ENCODE measurements around the gene BAIAP2. TPM values are rescaled to one million over a fixed set of nuclear protein-coding genes. Genes with fewer than 3 reads are reported as not detected.
"Not testable (repeated sequence)": the region's sequence is repeated elsewhere in the genome, so short reads cannot be mapped to it uniquely, and the experiment has no call there.

The BAIAP2 gene
- polyA plus RNA-seq, 3 donors: 42.8 to 49.4 (median 43.0) TPM

DNA sequence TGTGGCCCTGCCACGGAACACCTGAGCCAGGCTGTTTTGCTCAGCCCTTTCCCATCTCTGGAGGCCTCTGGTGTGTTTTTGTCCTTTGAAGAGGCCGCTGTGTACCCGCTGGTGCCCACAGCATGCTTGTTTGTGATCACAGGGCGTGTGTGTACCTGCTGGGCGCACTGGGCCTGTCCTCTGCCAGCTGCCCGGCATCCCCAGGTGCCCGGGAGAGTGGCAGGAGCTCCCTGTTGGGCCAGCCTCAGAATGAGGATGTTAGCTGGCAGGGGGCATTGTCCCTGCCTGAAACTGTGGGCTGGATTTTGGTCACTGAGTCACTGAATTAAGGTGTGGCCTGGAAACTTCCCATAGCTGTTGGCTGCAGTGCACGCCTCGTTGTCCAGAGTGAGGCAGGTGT lies 31.1 kb downstream of the BAIAP2 start:
- no peak for DNase-seq

GRCh38 chr17:81066771-81067315 lies 31.9 kb downstream of the BAIAP2 start:
- no peak for DNase-seq

- DNase-seq: no peak
Measured at GRCh38 chr17:81067391-81067811, 32.5 kb downstream of the BAIAP2 start.

- no peak for DNase-seq
Measured at GRCh38 chr17:81068411-81069134, 33.6 kb downstream of the BAIAP2 start.

DNA sequence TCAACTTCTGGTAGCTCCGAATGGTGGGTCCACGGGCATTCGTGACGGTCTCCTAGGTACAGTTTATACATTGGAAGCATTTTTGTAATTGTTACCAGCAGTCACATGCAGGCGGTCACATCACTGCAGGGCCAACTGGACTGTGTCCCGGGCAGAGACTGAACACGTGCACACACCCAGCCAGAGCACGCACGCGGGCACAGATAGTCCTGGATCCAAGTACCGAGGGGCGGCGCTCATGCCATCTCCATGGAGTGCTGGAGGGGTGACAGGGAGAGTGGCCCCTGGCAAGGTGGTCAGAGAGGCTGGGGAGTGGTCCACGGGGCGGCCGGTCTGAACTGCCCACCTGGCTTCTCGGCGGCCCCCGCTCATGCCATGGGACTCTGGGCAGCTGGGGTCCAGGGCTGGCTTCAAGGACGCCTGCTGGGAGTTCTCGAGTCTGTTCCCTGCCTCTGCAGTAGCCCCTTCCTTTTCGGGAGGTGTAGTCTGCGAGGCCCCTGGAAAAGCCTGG lies 34.2 kb downstream of the BAIAP2 start:
- no peak for DNase-seq

GRCh38 chr17:81070541-81071246 lies 35.7 kb downstream of the BAIAP2 start:
- DNase-seq: no peak

- no peak for DNase-seq
Measured at GRCh38 chr17:81071761-81072741, 37.1 kb downstream of the BAIAP2 start.

GRCh38 chr17:81073967-81074839 lies 39.3 kb downstream of the BAIAP2 start:
- DNase-seq: no peak

DNA sequence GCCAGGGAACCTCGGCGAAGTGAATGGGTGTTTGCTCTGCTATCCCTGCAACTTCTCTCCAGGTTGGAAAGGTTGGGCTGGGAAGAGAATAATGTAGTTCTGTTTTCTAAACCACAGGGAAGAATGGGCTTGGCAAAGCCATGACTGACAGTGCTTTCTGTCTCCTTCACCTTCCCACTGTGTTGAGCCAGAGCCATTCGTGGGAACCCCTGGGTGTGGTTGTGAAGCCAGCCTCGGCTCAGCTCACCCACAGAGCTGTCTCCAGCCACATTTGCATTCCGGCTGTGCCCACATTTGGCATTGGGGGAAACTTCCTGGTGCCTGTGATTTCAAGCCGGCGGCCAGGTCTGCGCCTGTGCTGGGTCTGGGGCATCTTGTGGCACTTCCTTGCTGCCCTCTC lies 39.9 kb downstream of the BAIAP2 start:
- DNase-seq: no peak

- no peak for DNase-seq
Measured at GRCh38 chr17:81075307-81075706, 40.4 kb downstream of the BAIAP2 start.

DNA sequence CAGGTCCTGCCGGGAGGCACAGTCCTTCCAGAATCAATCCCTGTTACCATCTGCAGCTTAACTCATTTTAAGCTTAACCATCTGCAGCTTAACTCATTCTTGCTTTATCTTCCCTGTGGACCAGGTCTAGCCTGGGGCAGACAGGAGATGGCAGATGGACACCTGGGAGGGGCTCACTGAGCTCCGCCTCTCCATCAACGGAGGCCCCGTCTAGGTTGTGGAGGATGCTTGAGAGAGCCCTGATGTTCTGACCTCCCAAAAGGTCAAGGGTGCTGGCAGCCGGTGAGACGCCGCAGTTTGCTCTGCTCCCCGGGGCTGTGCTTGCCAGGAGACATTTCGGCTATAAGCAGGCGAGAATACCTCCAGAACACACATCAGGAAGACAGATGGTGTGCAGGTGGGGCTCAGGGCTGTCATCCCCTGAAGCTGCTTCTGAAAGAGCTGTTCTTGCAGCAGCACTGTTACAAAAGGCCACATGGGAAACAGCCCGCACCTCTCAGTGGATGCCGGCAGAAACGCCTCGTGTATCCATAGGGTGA lies 41.3 kb downstream of the BAIAP2 start:
- DNase-seq: no peak

- not testable (repeated sequence) for DNase-seq
Measured at GRCh38 chr17:81078026-81078913, 43.3 kb downstream of the BAIAP2 start.

DNA sequence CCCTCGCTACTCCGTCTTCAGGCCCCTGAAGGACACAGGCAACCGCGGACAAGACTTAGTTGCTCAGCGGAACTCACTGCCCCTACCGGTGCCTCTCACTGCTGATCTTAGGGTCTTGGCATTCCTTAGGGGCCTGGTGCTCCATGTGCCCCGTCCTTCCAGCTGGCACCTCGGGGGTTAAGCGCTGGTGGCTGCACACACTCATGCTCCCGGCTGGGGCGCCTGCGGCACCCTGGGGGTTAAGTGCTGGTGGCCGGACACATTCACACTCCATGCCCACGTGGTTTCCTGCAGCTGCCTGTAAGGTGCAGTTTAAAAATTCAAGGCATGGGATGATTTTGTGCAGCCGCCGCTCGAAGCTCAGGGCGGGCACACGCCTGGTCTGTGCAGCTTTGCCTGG lies 45.1 kb downstream of the BAIAP2 start:
- DNase-seq: no peak

DNA sequence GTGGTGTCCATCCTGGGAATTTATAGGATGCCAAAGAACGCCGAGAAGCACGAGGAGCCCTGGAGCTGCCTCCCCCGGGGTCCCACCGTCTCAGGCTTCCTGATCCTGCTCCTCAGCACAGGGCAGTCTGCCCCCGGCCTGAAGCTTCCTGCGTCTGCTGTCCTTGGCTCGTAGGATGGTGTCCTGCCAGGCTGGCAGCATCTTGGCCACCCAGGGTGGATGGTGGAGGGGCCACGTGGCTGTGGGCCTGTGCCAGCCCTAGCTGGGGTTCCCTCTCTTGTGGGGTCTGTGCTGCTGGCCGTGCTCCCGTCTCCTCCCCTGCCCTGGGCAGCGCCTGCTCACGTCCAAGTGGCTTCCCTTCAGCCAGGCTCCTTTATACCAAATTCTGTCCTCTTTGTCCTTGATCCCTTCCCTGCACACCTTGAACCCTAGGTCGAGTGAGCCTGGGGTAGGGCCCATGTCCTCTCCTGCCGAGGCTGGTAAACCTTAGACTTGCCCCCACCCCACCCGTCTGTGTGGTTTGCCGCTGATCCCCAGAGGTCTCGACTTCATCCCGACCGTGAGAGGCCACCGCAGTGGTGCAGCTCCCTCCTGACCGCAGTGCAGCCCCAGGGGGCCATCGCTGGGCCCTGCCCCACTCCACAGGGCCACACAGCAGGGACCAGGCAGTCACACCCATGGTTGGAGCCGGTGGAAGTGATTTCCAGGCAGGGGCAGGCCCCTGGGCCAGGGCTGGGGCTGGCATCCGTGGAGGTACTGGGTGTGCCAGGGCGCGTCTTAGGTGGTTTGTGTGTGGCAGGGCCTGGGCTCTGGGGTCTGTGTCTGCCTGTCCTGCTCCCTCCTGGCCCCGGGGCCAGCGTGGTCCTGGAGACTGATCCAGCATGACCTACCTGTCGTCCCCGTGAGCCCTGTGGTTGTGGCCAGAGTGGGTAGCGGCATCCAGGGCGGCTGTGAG lies 46.5 kb downstream of the BAIAP2 start:
- no peak for DNase-seq

DNA sequence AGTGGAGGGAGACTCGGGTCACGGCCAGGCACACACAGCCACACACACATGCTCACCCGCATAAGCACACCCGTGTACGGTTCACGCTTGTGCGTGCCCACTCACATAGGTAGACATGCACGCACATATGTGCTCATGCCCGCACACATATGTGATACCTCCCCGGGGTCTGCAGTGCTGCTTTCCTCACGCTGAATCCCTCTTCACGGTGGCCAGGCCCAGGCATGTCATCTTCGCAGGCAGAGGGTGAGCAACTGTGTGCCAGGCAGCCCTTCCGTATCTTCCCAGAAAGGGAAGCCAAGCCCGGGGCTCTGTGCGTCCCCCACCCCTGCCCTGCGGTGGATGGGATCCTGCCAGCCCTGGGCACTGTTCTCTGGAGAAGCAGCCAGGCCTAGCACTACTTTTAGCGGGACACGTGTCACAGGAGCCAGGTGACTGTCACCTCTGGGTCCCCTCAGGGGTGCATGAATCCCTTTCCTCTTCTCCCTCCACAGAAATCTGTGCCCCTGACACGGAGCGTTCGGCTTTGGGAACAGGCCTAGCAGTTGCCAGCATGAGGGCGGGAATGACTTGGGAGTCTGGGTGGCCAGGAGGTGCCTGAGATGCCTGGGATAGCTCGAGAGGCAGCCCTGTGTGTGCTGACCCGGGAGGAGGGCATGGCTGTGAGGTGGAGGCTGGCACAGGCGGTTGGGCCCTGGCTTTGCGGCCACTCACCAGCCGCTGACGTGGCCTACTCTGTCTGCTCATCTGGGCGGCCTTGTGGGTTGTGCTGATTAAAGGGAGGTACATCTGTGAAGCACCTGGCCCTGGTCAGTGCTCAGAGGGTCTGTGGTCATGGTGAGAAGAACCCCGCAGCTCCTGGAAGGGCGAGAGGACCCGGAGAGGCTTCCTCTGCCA lies 47.5 kb downstream of the BAIAP2 start:
- DNase-seq: no peak

DNA sequence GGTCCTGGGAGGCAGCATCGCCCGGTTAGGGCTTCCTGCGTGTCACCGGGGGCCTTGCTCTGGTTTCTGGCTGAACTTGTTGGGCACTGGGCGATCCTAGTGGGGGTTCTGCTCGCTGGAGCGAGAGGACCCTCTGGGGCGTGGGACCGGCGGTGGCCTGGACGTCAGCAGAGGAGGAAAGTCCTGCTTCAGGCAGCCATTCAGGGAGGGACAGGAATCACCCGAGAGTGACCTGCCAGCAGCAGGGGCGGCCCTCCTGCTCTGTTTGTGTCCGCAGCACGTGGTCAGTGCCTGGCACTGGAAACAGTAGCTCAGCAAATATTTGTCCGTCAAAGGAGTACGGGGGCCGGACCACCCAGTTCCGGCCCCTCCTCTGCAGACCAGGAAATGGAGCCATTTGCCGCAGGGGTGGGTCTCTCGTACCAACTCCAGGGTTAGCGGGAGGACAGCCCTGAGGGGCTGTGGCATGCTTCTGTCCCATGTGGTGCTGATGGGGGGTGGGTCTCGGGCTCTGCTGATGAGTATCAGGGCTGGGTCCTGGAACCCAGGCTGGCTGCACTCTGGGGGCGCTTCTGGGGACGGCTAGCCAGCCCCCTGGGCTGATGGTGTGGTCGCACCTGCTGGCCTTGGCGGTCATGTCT lies 48.3 kb downstream of the BAIAP2 start:
- peak; percentile 78 for DNase-seq

Data from renal pelvis (tissue), 4 donors.